Islet precursor cell (in vitro differentiated cells): ENCODE results near the gene C16orf86.

Experiments
- DNase-seq: peaks from one replicate; pipeline ENCODE4 v3.0.0-alpha.2; 2018

The C16orf86 gene

GRCh38 chr16:67697422-67698185 is 31.0 kb downstream of the C16orf86 start:
- DNase-seq = no peak

GRCh38 chr16:67699265-67699664 is 32.7 kb downstream of the C16orf86 start:
- DNase-seq = no peak

GRCh38 chr16:67701420-67701819 is 34.8 kb downstream of the C16orf86 start:
- DNase-seq = no peak

GRCh38 chr16:67702130-67702529 is 35.5 kb downstream of the C16orf86 start:
- DNase-seq = no peak

GRCh38 chr16:67703626-67704025 is 37.0 kb downstream of the C16orf86 start:
- no peak for DNase-seq

GRCh38 chr16:67704110-67704509 is 37.5 kb downstream of the C16orf86 start:
- DNase-seq = no peak

- DNase-seq = no peak
Observed at GRCh38 chr16:67707210-67707609, 40.6 kb downstream of the C16orf86 start.

GRCh38 chr16:67707790-67708189 is 41.2 kb downstream of the C16orf86 start:
- no peak for DNase-seq

- DNase-seq = no peak
Observed at GRCh38 chr16:67708368-67708771, 41.8 kb downstream of the C16orf86 start.

- DNase-seq = no peak
Observed at GRCh38 chr16:67709050-67709449, 42.4 kb downstream of the C16orf86 start.

GRCh38 chr16:67710607-67711006 is 44.0 kb downstream of the C16orf86 start:
- DNase-seq = no peak

GRCh38 chr16:67713647-67714273 is 47.1 kb downstream of the C16orf86 start:
- DNase-seq = no peak

GRCh38 chr16:67714522-67714921 is 47.9 kb downstream of the C16orf86 start:
- DNase-seq = no peak

GRCh38 chr16:67716097-67716496 is 49.5 kb downstream of the C16orf86 start:
- DNase-seq = no peak
